GM06990 (cell line): ENCODE measurements around the gene TCF19.
"Not testable (repeated sequence)": the region's sequence is repeated elsewhere in the genome, so short reads cannot be mapped to it uniquely, and the experiment has no call there.

Experiments
- DNase-seq: peaks from one replicate; pipeline ENCODE4 v3.0.0-alpha.2; 2011; ENCODE audit not compliant: insufficient read length; ENCODE audit errors: extremely low read depth
- H3K27me3 ChIP-seq: replicated peaks from 2 replicates; pipeline ENCODE4 v1.6.0; 2011; ENCODE audit warnings: low read length; ENCODE audit not compliant: control insufficient read depth, insufficient read depth
- H3K36me3 ChIP-seq: 2 replicates; pipeline ENCODE4 v1.5.1; 2011; ENCODE audit warnings: low read length; ENCODE audit not compliant: control insufficient read depth, insufficient read depth
- H3K4me3 ChIP-seq: replicated peaks from 2 replicates; pipeline ENCODE4 v1.5.1; 2011; ENCODE audit warnings: low read depth, mild to moderate bottlenecking, control low read depth, low read length
- CTCF ChIP-seq: IDR thresholded peaks from 2 replicates; pipeline ENCODE4 v1.5.1; 2011; ENCODE audit warnings: low read length, control low read depth, mild to moderate bottlenecking, inconsistent platforms; ENCODE audit not compliant: insufficient read depth, poor library complexity, severe bottlenecking

TCF19 gene

GRCh38 chr6:31162463-31163165 lies 4.2 kb downstream of the TCF19 start:
- no peak overlapping the region for H3K4me3 ChIP-seq
- TF ChIP-seq CTCF: no peak
- H3K27me3 ChIP-seq: no peaks in the 10 kb centered on the region
- no peak for DNase-seq
- peaks cover 3% of the 10 kb centered on the region; the same call in 1 of the 2 replicates for H3K36me3 ChIP-seq

- Histone ChIP-seq H3K36me3 (peaks cover 3% of the 10 kb centered on the region; the same call in 1 of the 2 replicates), H3K27me3 (no peaks in the 10 kb centered on the region), H3K4me3 (no peak overlapping the region; the same call in 1 of the 2 replicates)
- DNase-seq: no peak
- no peak for TF ChIP-seq CTCF
Observed at GRCh38 chr6:31163922-31164321, 5.5 kb downstream of the TCF19 start.

- H3K27me3 ChIP-seq, H3K36me3 ChIP-seq: not testable (repeated sequence)
- peak; percentile 40 for DNase-seq
- peak overlapping the region; percentile 53 for H3K4me3 ChIP-seq
Observed at GRCh38 chr6:31164475-31165063, 6.2 kb downstream of the TCF19 start.

GRCh38 chr6:31165064-31165832 lies 6.9 kb downstream of the TCF19 start:
- peak; percentile 57 for DNase-seq
- not testable (repeated sequence) for H3K27me3 ChIP-seq, H3K36me3 ChIP-seq
- H3K4me3 ChIP-seq: peak overlapping the region; percentile 53

- no peak for TF ChIP-seq CTCF
- peaks cover 3% of the 10 kb centered on the region; the same call in 1 of the 2 replicates for H3K36me3 ChIP-seq
- no peak overlapping the region for H3K4me3 ChIP-seq
Observed at GRCh38 chr6:31165986-31166385, 7.6 kb downstream of the TCF19 start.

GRCh38 chr6:31168606-31169005 lies 10.2 kb downstream of the TCF19 start:
- DNase-seq: no peak
- Histone ChIP-seq H3K27me3 (no peaks in the 10 kb centered on the region), H3K36me3 (no peaks in the 10 kb centered on the region), H3K4me3 (no peak overlapping the region)
- no peak for TF ChIP-seq CTCF

More at GRCh38 chr6:31165986-31166385, 7.6 kb downstream of the TCF19 start:
- no peak for DNase-seq
- H3K27me3 ChIP-seq: no peaks in the 10 kb centered on the region
